Neural cell (in vitro differentiated cells): ENCODE results near the gene PON3.

Experiments
- CTCF ChIP-seq: fragments of 450-650 bp; IDR thresholded peaks from 2 replicates; pipeline ENCODE4 v1.5.1; 2014; ENCODE audit warnings: antibody characterized with exemption, mild to moderate bottlenecking, moderate library complexity; ENCODE audit not compliant: poor library complexity, severe bottlenecking
- EP300 ChIP-seq: fragments of 450-650 bp; conservative IDR thresholded peaks from 2 replicates; pipeline ENCODE4 v1.6.1; 2014; ENCODE audit warnings: antibody characterized with exemption, mild to moderate bottlenecking, moderate library complexity; ENCODE audit not compliant: poor library complexity, severe bottlenecking
- EZH2 ChIP-seq: fragments of 200-600, 300-800 bp; shearing (Covaris generic), sonication (generic); IDR thresholded peaks from 2 replicates; pipeline ENCODE4 v1.6.1; 2014; ENCODE audit warnings: antibody characterized with exemption, low read length, borderline replicate concordance, mild to moderate bottlenecking; ENCODE audit not compliant: insufficient read depth, poor library complexity, severe bottlenecking
- MXI1 ChIP-seq: fragments of 450-650 bp; conservative IDR thresholded peaks from 2 replicates; pipeline ENCODE4 v1.6.1; 2014; ENCODE audit warnings: antibody characterized with exemption, mild to moderate bottlenecking; ENCODE audit not compliant: poor library complexity, severe bottlenecking
- POLR2AphosphoS5 ChIP-seq: IDR thresholded peaks from 2 replicates; pipeline ENCODE4 v1.6.1; 2012
- RAD21 ChIP-seq: fragments of 450-650 bp; conservative IDR thresholded peaks from 2 replicates; pipeline ENCODE4 v1.6.1; 2014; ENCODE audit warnings: antibody characterized with exemption, mild to moderate bottlenecking, moderate library complexity
- REST ChIP-seq: IDR thresholded peaks from 2 replicates; pipeline ENCODE4 v1.6.1; 2012; ENCODE audit warnings: borderline replicate concordance
- SMC3 ChIP-seq: fragments of 450-650 bp; conservative IDR thresholded peaks from 2 replicates; pipeline ENCODE4 v1.6.1; 2014; ENCODE audit warnings: antibody characterized with exemption, mild to moderate bottlenecking, moderate library complexity; ENCODE audit not compliant: poor library complexity
- TAF1 ChIP-seq: IDR thresholded peaks from 2 replicates; pipeline ENCODE4 v1.6.1; 2012; ENCODE audit warnings: low read depth

GRCh38 chr7:95433129-95433528 lies 37.0 kb upstream of the PON3 start:
- TF ChIP-seq CTCF = no peak
- no peak for TF ChIP-seq EZH2
- no peak for TF ChIP-seq EP300
- TF ChIP-seq RAD21 = no peak
- no peak for TF ChIP-seq SMC3
- TF ChIP-seq POLR2AphosphoS5 = no peak
- no peak for TF ChIP-seq TAF1
- no peak for TF ChIP-seq REST
- TF ChIP-seq MXI1 = no peak
